HPDE6-E6E7 (cell line): Measurements from ENCODE around the gene CDK14.

Experiments
- DNase-seq: peaks from one replicate; pipeline ENCODE4 v3.0.0; 2011; ENCODE audit warnings: missing footprints; ENCODE audit errors: extremely low spot score

Gene CDK14

DNA sequence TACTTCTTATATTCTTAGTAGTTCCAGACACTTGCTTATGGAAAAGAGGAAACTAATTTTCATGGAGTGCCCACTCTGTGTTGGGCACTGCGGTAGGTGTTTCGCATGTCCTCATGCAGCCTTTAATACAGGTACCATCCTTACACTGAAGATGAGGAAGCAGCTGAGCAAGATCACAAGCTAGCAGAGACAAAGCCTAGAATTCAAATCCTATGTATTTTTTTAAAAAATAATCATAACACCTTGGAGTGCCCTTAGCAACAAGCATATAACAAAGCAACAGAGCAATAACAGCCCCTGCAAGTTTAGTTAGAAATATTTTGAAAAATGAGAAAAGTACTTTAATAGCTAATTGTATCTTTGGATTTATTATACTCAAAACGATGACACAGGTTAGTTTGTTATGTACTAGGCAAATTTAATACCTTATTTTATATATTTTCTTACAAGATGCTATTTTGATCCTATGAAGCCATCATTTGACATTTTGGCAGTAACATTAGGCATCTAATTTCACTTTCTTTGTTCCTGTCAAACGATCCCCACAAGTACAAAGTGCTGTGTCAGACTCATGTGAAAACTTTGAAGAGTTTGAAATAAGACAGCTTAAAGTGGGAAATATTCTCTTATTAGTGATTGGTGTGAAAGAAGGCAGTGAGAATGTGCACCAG is 245.8 kb downstream of the CDK14 start:
- DNase-seq, result no peak

DNA sequence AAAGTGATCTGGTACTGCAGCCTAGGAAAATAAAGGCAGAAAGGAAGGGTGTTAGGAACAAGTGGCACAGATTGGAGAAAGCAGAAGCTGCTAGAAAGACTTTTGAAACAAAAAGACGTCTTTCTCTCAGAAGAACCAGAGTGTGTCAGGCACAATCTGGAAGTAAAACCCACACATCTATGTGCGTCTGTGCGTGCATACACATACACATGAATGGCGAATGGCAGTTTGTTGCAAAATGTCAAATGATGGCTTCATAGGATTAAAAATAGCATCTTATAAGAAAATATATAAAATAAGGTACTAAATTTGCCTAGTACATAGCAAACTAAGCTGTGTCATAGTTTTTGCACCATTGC is 246.3 kb downstream of the CDK14 start:
- no peak for DNase-seq

DNA sequence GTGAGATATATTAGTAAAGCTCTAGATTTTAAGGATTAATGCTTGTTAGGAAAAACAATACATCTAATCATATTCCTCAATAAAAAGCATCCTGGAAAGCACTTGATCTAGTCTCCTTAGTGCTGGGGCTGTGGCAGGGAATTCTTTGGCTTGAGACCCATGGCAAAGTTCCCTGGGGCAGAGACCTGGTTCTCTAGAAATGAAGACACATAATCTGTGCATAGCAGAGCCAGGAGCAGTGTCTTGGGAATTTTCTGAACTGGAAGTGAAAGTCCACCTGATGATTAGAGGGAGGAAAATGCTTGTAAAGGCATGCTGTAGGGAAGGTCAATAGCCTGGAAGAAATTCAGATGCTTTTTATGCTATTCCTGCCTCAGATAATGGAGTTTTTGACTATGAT is 247.4 kb downstream of the CDK14 start:
- no peak for DNase-seq

DNA sequence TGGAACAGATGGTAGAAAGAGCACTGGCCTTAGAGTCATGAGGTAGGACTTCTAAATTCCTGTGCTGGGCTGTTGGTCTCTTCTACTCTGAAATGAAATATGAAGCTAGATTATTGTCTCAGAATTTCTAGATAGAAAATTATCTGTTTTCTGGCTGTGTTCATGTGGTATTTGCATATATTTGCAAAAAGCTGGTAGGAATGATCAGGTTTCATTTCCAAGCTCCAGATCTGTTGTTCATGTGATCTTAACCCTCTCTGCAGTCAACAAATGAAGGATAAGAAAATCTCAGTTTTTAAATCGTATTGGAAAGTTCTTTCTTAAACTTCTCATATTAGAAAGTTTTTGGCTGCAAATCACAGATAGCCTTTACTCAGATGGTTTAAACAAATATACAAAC is 248.3 kb downstream of the CDK14 start:
- no peak for DNase-seq

DNA sequence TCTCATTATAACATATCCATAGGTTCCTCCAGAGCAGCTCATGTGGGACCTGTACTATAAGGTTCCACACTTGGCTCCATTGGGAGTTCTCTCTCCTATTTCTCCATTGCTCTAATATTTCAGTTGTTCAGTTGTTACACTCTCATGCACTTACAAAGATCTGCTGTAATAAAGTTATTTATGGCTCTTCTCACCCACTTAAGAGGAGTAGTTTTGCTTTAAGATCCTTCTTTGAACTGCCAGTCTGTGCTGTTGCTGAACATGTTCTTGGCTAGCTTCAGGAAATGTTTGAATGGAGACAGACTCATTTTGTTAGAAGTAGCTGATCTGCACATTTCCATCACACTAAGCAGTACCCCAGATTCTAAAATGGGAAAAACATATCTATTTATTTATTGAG is 250.1 kb downstream of the CDK14 start:
- no peak for DNase-seq

DNA sequence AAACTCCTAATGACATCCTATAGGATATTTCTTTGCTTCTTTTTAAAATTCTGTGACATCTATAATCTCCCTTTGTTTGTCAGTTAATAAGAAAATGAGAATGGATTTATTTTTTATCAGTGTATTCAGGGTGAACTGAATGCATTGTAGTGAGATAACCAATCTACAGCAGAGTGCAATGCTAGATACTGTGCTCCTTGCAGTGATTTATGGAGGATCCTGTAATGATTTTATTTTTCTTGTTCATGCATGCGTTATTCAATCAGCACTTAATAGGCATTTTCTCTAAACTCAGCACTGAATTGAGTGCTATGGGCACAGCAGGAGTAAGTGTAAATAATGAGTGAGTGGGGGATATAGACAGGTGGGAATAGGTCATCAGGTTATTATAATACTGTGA is 253.9 kb downstream of the CDK14 start:
- DNase-seq, result no peak

DNA sequence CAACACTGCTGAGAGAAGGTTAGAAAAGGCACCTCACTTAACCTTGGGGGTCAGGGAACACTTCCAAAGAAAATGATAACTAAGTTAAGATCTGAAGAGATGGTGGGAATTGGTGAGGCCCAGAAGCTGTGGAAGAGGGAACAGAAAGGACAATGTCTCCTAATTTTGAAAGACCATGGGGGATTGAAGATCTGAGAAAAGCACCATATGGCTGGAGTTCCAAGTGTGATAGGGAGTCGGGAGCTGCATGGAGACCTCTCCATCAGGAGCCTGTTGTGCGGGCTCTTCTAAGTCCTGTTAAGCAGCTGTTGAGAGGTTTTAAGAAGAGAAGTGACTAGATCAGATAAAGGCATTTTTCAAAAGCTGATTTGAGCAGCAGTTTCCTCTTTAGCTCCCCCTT is 254.3 kb downstream of the CDK14 start:
- DNase-seq, result no peak

DNA sequence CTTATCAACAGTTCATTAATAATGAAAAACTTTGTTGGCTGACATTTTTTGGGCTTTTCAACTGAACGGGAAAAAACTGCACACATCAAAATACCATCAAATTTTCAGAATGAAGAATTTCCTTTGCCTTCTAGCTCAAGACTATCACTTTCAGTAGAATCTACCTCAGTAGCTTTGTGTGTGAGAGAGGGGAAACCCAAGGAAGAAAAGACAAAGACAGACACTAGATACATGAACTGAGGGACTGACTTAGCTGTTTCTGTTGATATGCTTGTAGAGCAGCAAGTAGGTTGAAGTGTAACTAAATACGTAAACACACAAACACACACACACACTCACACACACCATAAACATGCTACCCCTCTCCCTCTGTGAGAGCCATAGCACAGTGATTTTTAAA is 257.1 kb downstream of the CDK14 start:
- no peak for DNase-seq

DNA sequence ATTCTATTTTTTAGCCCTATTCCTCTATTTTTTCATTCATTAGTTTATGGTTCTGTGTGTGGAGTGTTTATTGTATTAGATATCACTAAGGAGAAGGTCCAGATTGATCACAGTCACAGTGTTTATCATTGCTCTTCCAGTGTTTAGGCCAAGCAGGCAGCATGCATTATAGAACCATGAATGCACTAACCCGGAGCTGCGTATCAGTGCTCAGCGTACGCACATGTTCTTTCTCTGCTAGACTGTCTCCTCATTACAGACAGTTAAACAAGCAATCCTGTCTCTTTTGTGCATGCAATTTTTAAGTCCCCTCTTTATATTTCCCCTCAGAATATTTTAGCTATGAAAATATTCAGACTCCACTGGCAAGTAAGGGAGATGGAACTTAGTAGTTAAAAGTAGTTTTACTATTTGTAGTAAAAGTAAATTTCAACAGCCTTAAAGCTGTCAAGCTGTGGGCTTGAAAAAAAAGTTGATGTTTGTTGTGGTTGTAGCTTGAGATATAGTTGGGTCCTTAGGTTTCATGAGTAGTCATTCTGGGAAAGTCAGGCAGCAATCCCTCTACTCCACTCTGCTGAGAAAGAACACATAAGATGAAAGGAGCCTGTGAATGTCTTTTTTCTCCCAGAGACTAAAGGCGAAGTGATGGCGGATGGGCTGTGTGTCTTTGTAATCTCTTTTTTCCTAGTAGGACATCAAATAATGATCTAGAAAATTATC is 260.4 kb downstream of the CDK14 start:
- no peak for DNase-seq

DNA sequence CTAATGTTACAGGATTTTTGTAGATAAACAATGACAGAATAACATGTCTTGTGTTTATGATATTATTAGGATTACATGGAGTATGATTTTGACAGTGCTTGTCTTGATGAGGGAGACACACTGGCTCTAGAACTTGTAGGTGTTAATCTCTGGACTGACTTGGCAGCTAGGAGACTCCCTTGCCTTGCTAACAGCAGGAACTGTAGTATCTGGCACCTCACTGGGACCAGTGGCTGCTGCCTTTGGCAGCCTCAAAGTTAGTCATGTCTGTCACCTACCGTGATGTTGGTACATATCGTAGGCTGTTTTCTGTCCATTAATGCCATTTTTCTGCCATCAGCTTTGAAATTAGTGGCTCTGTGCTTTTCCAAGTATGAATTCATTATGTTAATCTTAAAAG is 261.5 kb downstream of the CDK14 start:
- no peak for DNase-seq

DNA sequence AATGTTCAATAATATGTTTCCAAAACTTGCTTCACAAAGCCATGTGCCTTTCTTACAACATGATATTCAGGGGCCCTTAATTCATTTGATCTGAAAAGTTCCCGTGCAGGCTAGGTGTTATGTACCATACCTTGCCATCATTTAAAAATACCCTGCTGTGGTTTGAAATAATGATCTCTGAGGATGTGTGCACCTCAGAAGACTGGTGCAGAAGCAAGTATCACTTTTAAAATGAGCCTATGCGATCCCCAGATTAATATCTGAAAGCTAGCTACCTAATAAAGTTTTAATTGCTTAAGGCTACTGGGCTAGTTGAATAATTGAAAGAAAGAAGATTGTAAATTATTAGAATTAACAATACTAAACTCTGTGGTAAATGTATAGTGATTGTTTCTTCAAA is 262.4 kb downstream of the CDK14 start:
- DNase-seq, result no peak

DNA sequence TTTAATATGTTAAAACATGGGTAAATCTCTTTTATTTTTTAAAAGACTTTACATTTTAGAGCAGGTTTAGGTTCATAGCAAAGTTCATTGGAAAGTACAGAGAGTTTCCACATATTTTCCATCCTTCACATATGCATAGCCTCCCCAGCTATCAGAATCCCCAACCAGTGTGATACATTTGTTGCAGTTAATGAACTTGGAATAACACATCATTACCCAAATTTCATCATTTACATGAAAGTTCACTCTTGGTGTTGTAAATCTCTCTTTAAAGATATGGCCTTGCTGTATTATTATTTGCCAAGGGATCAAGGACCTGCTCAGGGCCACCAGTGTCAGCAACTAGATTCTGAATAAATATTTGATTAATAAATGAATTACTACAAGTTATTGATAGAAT is 263.4 kb downstream of the CDK14 start:
- no peak for DNase-seq

DNA sequence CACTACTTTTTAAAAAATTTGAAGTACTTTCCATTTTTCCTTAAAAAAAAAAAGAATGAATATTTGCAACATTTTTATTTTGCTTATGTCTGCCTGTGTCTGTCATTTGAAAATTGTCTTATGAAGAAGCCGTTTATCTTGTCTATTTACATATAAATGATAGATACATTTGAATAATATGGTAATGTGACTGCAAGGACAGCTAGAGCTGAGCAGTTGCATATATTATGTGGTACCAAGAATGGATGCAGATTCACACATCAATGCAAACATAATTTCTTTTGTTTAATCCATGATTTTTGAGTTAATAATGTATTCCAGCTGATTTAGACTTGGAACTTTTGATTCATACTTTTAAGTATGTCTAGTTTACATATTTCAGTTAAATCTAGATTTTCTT is 268.0 kb downstream of the CDK14 start:
- no peak for DNase-seq

DNA sequence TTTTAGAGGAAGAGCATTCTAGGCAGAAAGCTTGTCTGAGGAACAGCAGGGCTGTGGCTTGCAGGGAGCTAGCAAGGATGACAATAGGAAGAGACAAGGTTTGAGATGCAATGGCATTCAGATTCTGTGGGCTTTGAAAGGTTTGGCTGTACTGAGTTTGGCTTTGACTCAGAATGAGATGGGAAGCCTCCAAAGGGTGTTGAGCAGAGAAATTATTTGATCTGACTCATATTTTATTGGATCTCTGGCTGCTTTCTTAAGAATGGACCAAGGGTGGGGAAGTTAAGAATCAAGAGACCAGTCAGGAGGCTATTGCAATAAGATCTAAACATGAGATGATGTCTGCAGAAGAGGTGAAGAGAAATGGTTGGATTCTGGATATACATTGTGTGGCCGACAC is 273.2 kb downstream of the CDK14 start:
- DNase-seq, result no peak

DNA sequence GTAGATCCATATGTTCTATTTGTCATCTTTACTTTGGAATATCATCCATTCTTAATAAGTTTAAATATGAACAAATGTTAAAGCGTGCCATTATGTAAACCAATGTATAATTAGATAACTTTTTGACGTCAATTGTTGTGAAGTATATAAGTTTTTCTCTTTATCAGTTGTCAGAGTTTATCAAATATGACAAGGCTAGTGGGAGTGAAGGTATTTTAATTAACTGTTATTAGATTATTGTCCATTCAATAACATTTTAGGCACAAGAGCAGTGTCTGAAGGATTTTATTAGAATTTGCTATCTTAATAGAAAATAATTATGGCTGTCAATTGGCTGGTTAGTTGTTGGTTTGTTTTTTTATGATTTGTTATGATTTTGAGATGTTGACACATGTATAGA is 280.6 kb downstream of the CDK14 start:
- no peak for DNase-seq

DNA sequence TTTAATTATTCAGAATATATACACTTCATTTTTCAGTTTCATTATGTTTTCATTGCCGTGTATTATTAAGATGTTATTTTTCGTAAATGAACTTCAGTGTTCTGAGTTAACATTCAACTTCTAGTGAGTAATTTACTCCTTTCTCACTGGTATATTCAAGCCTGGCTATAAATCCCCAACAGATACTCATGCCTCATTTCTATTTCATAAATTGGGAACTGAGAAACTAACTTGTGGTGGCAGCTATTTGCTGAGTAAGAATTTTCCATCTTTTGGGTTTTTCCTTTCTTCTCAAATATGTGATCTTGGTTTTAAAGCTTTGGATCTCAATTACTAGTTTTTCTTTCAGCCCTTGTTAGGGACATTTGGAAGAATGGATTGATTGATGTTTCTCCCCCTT is 281.1 kb downstream of the CDK14 start:
- DNase-seq, result no peak

DNA sequence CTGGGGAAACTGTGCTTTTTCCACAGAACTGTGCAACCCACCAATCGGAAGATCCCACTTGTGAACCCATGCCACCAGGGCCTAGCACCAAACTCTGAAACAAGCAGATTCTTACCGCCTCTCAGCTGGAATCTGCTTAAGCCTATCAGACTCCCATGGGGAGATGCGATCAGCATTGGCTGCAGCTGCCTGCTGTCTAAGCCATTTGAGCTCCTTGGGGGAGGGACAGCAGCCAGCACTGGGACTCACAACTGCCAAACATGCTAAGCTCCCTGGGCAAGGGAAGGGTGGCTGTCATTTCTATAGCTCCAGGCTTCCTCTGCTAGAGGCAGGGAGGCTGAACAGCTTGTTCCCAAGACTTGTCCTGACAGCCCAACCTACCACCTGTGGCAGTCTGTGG is 283.8 kb downstream of the CDK14 start:
- no peak for DNase-seq

DNA sequence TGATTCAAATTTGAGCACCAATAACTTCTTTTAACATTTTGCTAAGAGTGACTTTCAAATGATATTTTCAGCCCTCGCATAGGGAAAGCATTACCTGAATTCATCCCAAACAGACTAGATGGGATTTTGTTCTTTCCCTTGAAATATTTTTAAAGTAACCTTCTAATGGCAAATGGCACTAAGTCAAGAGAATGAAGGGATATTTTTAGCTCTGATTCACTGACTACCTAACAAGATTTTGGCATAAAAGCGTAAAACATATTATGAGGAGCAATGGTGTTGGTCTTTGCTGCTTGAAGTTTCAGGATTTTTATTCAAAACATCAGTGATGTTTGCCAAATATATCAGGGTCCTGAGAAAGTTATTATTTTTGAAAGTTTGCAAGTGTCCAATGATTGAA is 290.3 kb downstream of the CDK14 start:
- no peak for DNase-seq

DNA sequence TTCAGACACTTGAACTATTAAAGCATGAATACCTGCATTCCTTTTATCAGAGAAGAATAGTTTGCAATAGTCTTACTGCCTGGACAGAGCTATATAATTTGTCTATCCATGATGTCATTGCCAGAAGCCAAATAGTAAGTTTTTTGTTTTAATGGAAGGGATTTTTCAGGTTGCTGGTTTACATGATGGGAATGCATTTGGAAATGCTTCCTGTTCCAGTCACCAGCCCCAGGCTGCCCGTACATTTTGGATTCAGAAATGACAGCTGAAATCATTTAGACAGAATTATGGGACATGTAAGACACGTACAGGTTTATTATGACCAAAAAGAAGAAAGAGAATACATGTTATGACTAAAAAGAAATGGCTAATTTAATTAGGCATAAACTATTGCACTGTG is 293.1 kb downstream of the CDK14 start:
- no peak for DNase-seq

DNA sequence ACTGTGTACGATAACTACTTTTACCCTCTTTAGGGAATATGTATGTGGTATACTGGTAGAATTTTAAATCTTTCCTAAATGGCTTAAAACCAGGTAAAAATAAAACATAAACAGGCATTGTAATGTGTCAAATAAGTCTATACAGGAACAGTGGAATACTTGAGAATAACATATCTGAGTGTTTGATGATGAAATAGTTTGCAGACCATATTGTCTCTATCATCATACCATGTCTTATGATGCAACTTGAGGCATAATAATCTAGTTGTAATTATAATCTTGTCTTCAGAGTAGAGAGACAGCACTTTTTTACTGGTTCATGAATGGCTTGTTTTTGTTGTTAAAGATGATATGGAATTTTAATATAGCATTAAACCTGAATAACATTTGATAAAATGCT is 293.5 kb downstream of the CDK14 start:
- DNase-seq, result no peak

DNA sequence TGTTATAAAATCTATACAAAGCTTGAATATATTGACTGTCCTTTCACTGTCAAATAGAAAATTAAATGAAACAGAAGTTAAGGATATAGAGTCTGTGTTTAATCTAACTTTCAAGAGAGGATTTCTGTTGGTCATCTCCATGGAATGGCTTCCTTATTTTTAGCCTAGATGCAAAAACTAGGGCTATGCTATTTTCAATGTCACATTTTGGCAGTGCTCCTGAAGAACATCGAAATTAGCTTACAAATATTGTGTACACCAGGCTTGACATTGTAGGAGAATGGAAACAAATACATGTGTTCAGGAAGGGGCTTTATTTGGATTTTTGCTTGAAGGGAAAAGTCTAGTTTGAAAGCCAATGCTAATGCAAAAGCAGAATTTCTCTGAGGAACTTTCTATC is 295.4 kb downstream of the CDK14 start:
- no peak for DNase-seq

DNA sequence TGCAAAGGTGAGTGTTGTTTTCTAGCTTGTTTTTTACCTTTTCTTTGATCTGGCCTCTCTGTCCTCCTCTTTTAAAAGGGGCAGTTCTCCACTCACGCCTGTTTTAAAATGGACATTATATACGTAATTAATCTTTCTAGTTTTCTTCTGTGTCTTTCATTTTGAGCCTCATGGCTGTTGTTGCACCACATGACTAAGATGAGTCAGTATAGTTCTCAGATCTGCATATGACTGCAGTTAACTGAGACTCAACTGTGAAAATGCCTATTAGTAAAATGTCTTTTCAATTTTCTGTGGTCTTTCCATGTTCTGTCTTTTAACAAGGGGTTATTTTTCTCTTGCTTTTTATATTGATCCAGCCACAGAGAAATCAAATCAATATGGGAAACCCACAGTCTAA is 296.1 kb downstream of the CDK14 start:
- DNase-seq, result no peak

DNA sequence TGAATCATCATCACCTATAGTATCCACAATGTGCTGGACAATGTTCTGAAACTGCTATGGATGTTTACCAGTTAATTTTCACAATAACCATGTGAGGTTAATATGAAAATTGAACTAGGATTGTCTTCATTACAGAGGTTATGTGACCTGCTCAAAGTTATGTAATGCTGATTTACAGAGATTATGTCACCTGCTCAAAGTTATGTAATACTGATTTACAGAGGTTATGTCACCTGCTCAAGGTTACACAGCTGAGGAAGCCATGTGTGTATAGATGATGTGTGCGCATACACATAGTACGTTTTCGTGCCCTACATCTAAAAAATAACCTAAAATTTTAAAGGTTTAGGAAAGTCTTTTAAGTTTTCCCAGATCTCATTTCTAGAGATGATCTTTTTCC is 298.0 kb downstream of the CDK14 start:
- DNase-seq, result no peak

DNA sequence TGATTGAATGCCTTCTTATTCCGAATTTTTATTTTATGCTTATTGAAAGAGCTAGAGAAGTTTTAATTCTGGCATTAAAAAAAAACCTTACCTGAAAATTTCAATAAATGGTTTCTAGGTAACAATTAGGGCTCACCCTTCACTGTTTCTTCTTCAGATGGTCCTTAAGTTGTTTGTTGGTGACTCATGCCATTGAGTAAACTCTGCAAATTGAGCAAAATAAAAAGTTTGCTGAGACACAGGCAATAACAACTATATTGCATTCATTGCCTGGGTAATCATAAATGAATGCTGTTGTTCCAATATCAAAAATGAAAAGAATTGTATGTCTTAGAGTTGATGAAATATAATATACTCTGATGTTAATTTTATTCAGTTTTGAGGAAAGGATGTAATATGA is 300.3 kb downstream of the CDK14 start:
- no peak for DNase-seq
